Sigmoid colon (tissue), 4 donors: ENCODE measurements around the gene HSPE1.

ENCODE experiments used
- CTCF ChIP-seq, 4 experiments: fragments of 450-650 bp in 3 of 4; fragments of 200-600 bp in 1 of 4; IDR thresholded peaks; one replicate each; pipeline ENCODE4 v1.5.1; 2016 to 2019; ENCODE audit warnings: antibody characterized with exemption in 4 of 4, mild to moderate bottlenecking in 3 of 4, moderate library complexity in 2 of 4
- EP300 ChIP-seq, 4 donors: sonication (generic); formaldehyde crosslinking; IDR thresholded peaks; one replicate each; pipeline ENCODE4 v1.6.1; 2017; ENCODE audit warnings: antibody characterized with exemption in 4 of 4
- POLR2A ChIP-seq, 2 donors: fragments of 450-650 bp; IDR thresholded peaks; one replicate each; pipeline ENCODE4 v1.6.1; 2016; ENCODE audit warnings: antibody characterized with exemption in 2 of 2, mild to moderate bottlenecking in 2 of 2, moderate library complexity in 2 of 2
- POLR2AphosphoS5 ChIP-seq, 4 donors: sonication (generic); formaldehyde crosslinking; IDR thresholded peaks; one replicate each; pipeline ENCODE4 v1.6.1; 2017; ENCODE audit warnings: antibody characterized with exemption in 4 of 4

DNA sequence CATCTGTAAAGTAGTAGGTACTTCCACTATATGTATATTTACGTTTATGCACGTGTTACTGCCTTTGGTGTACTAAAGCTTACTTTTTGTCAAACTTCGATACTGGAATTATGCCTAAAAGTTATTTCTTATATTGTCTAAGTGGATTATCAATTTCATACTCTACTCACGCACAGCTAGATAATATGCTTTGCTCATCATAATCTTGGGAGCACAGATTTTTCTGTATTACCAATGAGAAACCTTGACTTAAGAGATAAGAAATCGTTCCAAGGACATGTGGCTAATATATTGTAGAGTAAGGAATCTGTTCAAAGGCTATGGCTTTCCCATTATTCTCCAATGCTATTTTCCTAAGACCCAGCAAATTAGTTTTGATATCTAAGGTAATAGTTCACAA, 6.5 kb downstream of the HSPE1 start:
- TF ChIP-seq CTCF (IDR thresholded peaks at IDR 0.05), result no peak
- no peak for TF ChIP-seq EP300 (IDR thresholded peaks at IDR 0.05)
- no peak for TF ChIP-seq POLR2A (IDR thresholded peaks at IDR 0.05)
- no peak for TF ChIP-seq POLR2AphosphoS5 (IDR thresholded peaks at IDR 0.05)
